ENCODE data around the gene UBR3.
"Not testable (repeated sequence)": the region's sequence is repeated elsewhere in the genome, so short reads cannot be mapped to it uniquely, and the experiment has no call there.

UBR3 gene

DNA sequence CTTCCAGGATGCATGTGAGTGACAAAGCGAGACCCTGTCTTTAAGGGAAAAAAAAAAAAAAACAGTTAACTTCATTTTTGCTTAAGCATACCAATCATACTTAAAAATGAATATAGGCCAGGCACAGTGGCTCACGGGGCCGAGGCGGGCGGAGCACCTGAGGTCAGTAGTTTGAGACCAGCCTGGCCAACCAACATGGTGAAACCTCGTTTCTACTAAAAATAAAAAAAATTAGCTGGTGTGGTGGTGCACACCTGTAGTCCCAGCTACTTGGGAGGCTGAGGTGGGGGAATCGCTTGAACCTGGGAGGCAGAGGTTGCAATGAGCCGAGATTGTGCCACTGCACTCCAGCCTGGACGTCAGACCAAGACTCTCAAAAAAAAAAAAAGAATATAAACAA, 44.1 kb downstream of the UBR3 start:
- CTCF ChIA-PET: interaction anchor here (0.6 to 0.8 kb wide), 2 partner anchors 112 to 863 kb away, joined by 3 to 4 read pairs; no protein-coding TSS in a partner anchor
- H3K4me3 ChIP-seq (ENCODE audit: low read depth, low read length); POLR2A ChIA-PET: not testable (repeated sequence)

GRCh38 chr2:169871994-169872393, 44.7 kb downstream of the UBR3 start:
- Histone ChIP-seq H3K4me1 (ENCODE audit: control insufficient read depth, insufficient read depth, low read length) (no peaks in the 10 kb centered on the region), H3K36me3 (ENCODE audit: control insufficient read depth in 2 of 2, insufficient read depth in 1 of 2, low read length in 2 of 2) (peaks cover 0 to 14% of the 10 kb centered on the region in 2 experiments; a peak in 2 of 3 replicates), H3K27ac (ENCODE audit: extremely low read depth, low read depth, low read length) (no peak overlapping the region), H3K9me3 (ENCODE audit: control insufficient read depth, insufficient read depth, low read depth, low read length) (no peaks in the 10 kb centered on the region), H3K4me3 (ENCODE audit: low read depth, low read length) (no peak overlapping the region)
- TF ChIP-seq ZNF792 (tag by site-specific recombination; IDR thresholded peaks at IDR 0.05) (no peak), ZNF473 (tag by site-specific recombination; IDR thresholded peaks at IDR 0.05) (no peak), ZNF837 (tag by site-specific recombination; IDR thresholded peaks at IDR 0.05) (no peak), PRDM6 (tag by site-specific recombination; IDR thresholded peaks at IDR 0.05) (no peak), ZNF768 (tag by site-specific recombination; IDR thresholded peaks at IDR 0.05) (no peak)
- ChIA-PET POLR2A (no interaction called here), CTCF (interaction anchor here (0.7 kb wide), 1 partner anchor 10 kb away, joined by 4 read pairs; no protein-coding TSS in a partner anchor)

More for the DNA sequence above, 44.1 kb downstream of the UBR3 start:
- not testable (repeated sequence) for H3K36me3 ChIP-seq (ENCODE audit: control insufficient read depth in 2 of 2, insufficient read depth in 1 of 2, low read length in 2 of 2); H3K27ac ChIP-seq (ENCODE audit: extremely low read depth, low read depth, low read length); H3K4me1 ChIP-seq (ENCODE audit: control insufficient read depth, insufficient read depth, low read length); H3K9me3 ChIP-seq (ENCODE audit: control insufficient read depth, insufficient read depth, low read depth, low read length)

- H3K4me3 ChIP-seq (ENCODE audit: low read depth, low read length): no peak overlapping the region
- ChIA-PET POLR2A (interaction anchor here (1.8 kb wide), 1 partner anchor 50 kb away, joined by 10 read pairs; the partner anchor contains the start of gene UBR3), CTCF (interaction anchor here (0.7 to 1.9 kb wide), 7 partner anchors 8 to 236 kb away, joined by 3 to 10 read pairs (median 4); partner anchors contain the start of genes METTL5 and UBR3)
- no peak for TF ChIP-seq KLF16 (tag by site-specific recombination; IDR thresholded peaks at IDR 0.05)
- TF ChIP-seq, protein P1, sequence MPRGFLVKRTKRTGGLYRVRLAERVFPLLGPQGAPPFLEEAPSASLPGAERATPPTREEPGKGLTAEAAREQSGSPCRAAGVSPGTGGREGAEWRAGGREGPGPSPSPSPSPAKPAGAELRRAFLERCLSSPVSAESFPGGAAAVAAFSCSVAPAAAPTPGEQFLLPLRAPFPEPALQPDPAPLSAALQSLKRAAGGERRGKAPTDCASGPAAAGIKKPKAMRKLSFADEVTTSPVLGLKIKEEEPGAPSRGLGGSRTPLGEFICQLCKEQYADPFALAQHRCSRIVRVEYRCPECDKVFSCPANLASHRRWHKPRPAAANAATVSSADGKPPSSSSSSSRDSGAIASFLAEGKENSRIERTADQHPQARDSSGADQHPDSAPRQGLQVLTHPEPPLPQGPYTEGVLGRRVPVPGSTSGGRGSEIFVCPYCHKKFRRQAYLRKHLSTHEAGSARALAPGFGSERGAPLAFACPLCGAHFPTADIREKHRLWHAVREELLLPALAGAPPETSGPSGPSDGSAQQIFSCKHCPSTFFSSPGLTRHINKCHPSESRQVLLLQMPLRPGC (tag by site-specific recombination; IDR thresholded peaks at IDR 0.05): no peak
- no peak for TF ChIP-seq ZNF274 (IDR thresholded peaks at IDR 0.05; ENCODE audit: low read length)
- TF ChIP-seq ZNF274 (tag by site-specific recombination; IDR thresholded peaks at IDR 0.05; ENCODE audit: borderline replicate concordance): no peak
- TF ChIP-seq ZNF214 (tag by site-specific recombination; IDR thresholded peaks at IDR 0.05; ENCODE audit: borderline replicate concordance): no peak
- peak; percentile 38 for TF ChIP-seq ZNF654 (tag by site-specific recombination; IDR thresholded peaks at IDR 0.05; ENCODE audit: low read depth)
- TF ChIP-seq, protein P2, sequence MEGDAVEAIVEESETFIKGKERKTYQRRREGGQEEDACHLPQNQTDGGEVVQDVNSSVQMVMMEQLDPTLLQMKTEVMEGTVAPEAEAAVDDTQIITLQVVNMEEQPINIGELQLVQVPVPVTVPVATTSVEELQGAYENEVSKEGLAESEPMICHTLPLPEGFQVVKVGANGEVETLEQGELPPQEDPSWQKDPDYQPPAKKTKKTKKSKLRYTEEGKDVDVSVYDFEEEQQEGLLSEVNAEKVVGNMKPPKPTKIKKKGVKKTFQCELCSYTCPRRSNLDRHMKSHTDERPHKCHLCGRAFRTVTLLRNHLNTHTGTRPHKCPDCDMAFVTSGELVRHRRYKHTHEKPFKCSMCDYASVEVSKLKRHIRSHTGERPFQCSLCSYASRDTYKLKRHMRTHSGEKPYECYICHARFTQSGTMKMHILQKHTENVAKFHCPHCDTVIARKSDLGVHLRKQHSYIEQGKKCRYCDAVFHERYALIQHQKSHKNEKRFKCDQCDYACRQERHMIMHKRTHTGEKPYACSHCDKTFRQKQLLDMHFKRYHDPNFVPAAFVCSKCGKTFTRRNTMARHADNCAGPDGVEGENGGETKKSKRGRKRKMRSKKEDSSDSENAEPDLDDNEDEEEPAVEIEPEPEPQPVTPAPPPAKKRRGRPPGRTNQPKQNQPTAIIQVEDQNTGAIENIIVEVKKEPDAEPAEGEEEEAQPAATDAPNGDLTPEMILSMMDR (tag by site-specific recombination; IDR thresholded peaks at IDR 0.05): no peak
- TF ChIP-seq, protein P3, sequence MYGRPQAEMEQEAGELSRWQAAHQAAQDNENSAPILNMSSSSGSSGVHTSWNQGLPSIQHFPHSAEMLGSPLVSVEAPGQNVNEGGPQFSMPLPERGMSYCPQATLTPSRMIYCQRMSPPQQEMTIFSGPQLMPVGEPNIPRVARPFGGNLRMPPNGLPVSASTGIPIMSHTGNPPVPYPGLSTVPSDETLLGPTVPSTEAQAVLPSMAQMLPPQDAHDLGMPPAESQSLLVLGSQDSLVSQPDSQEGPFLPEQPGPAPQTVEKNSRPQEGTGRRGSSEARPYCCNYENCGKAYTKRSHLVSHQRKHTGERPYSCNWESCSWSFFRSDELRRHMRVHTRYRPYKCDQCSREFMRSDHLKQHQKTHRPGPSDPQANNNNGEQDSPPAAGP (tag by site-specific recombination; IDR thresholded peaks at IDR 0.05): no peak
- H3K9me3 ChIP-seq (ENCODE audit: control insufficient read depth, insufficient read depth, low read depth, low read length): no peaks in the 10 kb centered on the region
- H3K27ac ChIP-seq (ENCODE audit: extremely low read depth, low read depth, low read length): no peak overlapping the region
- no peaks in the 10 kb centered on the region for H3K4me1 ChIP-seq (ENCODE audit: control insufficient read depth, insufficient read depth, low read length)
- H3K36me3 ChIP-seq (ENCODE audit: control insufficient read depth in 2 of 2, insufficient read depth in 1 of 2, low read length in 2 of 2): peaks cover 0 to 15% of the 10 kb centered on the region in 2 experiments; a peak in 2 of 3 replicates
These were observed 50.1 kb downstream of the UBR3 start for GRCh38 chr2:169877398-169877797.
